GM12801 (cell line): Measurements from ENCODE around the gene FRMD4A.

Experiments
- TF ChIP-seq, protein P1 (sequence below): IDR thresholded peaks from one replicate; pipeline ENCODE4 v1.5.1; 2011; ENCODE audit warnings: control low read depth; ENCODE audit not compliant: insufficient read length; ENCODE audit errors: extremely low read depth

Gene FRMD4A

DNA sequence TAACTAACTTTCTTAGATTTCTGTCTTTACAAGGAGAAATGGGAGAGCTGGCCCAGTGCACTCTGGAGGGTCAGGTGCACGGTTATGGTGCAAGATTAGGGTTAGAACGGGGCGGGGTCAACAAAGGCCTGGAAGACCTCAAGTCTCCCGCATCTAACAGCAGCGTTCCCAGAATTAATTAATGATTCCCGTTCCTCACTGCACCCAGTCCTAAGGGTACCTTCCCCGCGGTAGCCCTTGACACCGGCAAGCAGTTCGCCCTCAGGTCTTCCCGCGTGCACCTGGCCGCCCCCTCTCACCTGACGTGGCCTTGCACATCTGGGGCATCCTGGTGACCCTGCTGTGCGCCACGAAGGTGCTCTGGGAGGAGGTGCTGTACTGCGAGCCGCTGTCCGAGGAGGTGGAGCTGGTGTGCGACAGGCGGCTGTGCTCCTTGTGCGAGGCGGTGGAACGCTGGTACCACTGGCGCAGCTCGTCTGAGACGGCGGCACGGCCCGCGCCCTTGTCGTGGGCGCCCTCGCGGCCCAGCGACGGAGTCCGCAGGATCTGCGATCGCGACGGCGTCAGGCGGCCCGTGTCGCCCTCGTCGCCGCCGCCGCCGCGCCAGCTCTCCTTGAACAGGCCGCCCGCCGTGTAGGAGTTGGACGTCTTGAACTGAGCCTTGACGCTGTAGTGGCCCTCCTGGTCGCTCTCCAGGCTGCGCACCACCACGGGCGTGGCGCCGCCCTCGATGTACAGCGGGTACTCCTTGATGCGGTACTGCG, 674.2 kb downstream of the FRMD4A start:
- TF ChIP-seq, protein P1, sequence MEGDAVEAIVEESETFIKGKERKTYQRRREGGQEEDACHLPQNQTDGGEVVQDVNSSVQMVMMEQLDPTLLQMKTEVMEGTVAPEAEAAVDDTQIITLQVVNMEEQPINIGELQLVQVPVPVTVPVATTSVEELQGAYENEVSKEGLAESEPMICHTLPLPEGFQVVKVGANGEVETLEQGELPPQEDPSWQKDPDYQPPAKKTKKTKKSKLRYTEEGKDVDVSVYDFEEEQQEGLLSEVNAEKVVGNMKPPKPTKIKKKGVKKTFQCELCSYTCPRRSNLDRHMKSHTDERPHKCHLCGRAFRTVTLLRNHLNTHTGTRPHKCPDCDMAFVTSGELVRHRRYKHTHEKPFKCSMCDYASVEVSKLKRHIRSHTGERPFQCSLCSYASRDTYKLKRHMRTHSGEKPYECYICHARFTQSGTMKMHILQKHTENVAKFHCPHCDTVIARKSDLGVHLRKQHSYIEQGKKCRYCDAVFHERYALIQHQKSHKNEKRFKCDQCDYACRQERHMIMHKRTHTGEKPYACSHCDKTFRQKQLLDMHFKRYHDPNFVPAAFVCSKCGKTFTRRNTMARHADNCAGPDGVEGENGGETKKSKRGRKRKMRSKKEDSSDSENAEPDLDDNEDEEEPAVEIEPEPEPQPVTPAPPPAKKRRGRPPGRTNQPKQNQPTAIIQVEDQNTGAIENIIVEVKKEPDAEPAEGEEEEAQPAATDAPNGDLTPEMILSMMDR = no peak

- TF ChIP-seq, protein P1 = no peak
Observed at GRCh38 chr10:13654846-13655245, 675.9 kb downstream of the FRMD4A start.

DNA sequence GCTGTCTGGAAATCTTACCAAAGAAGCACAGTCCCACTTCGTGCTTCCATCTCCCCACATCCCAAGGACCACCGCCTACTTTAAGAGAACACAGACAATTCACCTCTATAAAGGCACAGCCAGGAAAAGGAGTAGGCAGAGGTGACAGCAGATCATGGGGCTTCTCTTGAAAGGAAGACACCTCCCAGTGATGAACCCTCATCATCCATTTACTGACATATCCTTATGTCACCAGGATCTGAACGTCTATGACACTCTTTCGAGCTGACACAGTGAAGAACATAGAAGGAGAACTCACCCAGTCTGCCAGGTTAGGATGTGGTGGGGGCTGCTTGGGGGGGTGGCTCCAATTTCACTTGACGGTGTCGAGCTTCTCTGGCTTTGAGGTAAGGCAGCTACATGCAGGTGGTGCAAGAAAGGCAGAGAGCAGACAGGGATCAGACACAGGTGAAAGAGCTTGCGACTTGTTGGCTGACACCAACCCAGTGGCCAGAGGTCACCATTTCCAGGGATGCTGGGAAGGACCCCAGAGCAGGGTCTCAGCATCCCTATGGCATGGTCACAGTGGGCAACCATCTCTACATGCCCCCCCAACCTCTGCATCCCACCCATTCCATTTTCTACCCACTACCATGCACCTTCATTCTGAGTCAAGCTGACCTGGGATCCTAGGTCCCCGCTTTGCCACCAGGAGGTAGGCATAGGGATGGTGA, 676.5 kb downstream of the FRMD4A start:
- TF ChIP-seq, protein P1 = no peak

GRCh38 chr10:13652860-13653259, 677.9 kb downstream of the FRMD4A start:
- TF ChIP-seq, protein P1 = no peak

DNA sequence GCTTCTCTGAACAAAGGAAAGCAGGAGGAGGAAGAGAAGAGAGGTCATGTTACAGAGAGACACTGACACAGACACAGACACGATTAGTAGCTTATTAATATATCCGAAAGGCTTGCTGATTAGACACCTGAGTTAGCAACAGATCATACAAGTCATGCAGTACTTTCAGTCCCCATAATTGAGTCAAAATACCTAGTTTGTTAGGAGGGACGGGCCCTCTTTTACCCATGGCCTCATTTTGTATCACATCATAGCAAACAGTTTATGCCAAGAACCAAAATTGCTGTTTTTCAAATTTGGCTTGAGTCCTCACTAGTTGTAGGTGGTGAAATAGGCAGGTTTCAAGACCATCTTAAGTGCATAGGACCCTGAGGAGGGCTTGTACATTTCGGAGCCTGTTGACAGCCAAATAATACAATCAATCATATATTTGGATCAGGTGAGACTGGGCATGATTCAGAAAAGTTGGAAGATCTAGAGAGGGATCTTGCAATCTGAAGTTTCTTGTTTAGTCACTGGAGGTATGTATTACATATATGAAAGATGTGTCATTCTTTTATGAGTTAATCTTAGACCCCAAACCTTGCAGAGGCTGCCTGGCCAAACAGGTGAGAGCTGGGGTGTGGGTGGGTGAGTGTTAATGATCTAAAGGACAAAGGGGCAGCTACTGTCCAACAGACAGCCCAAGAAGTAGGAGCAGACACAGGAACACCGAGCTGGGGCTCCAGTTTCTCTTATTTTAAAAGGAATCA, 678.6 kb downstream of the FRMD4A start:
- TF ChIP-seq, protein P1 = no peak

DNA sequence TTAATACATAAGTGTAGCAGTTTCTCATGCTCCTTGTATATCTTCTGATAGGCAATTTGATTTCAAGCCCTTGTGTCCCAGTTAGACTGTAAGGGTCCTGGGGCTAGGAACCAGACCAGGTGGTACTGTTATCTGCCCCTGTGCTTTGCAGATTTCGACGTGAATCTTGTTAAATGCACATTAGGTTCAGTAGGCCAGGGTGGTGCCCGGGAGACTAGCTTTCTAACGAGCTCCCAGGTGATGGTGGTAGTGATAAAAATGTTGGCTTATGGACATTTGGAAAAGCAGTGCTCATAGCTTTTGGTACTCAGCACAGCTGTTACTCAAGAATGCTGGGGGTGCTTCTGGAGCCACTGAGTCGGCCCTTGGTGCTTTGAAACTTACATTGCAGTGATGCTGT, 679.8 kb downstream of the FRMD4A start:
- TF ChIP-seq, protein P1 = no peak

GRCh38 chr10:13649844-13650520, 680.7 kb downstream of the FRMD4A start:
- TF ChIP-seq, protein P1 = no peak
